ENCODE results near the gene LEMD1. TPM values are rescaled to one million over a fixed set of nuclear protein-coding genes. Genes with fewer than 3 reads are reported as not detected.
"Not testable (repeated sequence)": the region's sequence is repeated elsewhere in the genome, so short reads cannot be mapped to it uniquely, and the experiment has no call there.

LEMD1 gene
- total RNA-seq, 1 experiment from 2014 or later = not detected

DNA sequence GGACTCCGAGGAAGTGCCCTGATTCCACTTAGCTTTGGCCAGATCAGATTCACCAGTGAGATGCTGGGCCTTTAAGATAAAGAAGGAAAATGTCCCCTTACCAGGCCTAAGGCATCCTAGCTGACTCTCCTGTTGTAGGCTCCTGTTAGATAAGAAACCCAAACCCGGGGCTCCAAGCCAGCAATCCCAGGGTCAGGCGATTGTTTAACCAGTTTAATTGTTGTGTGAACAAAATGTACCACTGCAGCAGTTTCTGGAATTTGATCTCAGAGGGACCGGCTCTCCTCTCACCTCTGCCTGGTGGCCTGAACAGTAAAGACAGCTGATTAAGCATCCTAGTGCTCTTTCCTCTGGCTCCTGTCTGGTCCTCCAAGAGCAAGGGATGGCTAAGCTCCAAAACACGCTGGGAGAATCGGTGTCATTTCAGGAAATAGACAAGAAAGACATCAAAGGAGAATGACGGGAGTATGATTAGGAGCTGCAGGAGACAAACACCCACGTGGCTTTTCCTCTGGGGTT lies 55.9 kb downstream of the LEMD1 start:
- BruUV-seq (replicated peaks) = no TSS peak
- ChIA-PET CTCF (interaction anchor here (0.7 kb wide), 1 partner anchor 92 kb away, joined by 3 read pairs; no protein-coding TSS in a partner anchor), POLR2A (no interaction called here)
- H3K27me3 ChIP-seq (ENCODE audit: control insufficient read depth, insufficient read depth, low read length) = no peaks in the 10 kb centered on the region; the same call in 1 of the 2 replicates
- H3K4me1 ChIP-seq (ENCODE audit: control insufficient read depth, insufficient read depth, low read length) = no peaks in the 10 kb centered on the region
- H3K9me3 ChIP-seq (ENCODE audit: control insufficient read depth, insufficient read depth, low read depth, low read length) = no peaks in the 10 kb centered on the region
- DNase-seq (ENCODE audit: low read depth, low spot score) (no peak), ATAC-seq (no peak)
- no peak overlapping the region for H3K4me3 ChIP-seq (ENCODE audit: low read depth in 2 of 2, low read length in 2 of 2)
- in situ Hi-C loops (cut with HindIII; ENCODE audit: low pct_unique_long_range_greater_than_20kb, low sequenced_read_pairs) (no loop called here), intact Hi-C loops (cut with micrococcal nuclease; ENCODE audit: unreplicated experiment) (no loop called here)
- H3K36me3 ChIP-seq (ENCODE audit: control insufficient read depth, insufficient read depth, low read length) = no peaks in the 10 kb centered on the region
- no peak overlapping the region for H3K27ac ChIP-seq (ENCODE audit: low read length)
- TF ChIP-seq POLR2AphosphoS5 (IDR thresholded peaks at IDR 0.05; ENCODE audit: low read depth, low read length) = no peak

DNA sequence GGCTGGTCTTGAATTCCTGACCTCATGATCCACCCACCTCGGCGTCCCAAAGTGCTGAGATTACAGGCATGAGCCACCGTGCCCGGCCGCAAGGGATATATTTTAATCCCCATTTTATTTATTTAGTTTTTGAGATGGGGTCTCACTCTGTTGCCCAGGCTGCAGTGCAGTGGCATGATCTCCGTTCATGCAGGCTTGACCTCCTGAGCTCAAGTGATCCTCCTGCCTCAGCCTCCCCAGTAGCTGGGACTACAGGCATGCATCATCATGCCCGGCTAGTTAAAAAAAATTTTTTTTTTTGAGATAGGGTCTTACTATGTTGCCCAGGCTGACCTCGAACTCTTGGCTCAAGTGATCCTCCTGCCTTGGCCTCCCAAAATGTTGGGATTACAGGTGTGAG lies 56.8 kb downstream of the LEMD1 start:
- intact Hi-C loops (cut with micrococcal nuclease; ENCODE audit: unreplicated experiment); BruUV-seq (replicated peaks); POLR2A ChIA-PET; H3K9me3 ChIP-seq (ENCODE audit: control insufficient read depth, insufficient read depth, low read depth, low read length); ATAC-seq; in situ Hi-C loops (cut with HindIII; ENCODE audit: low pct_unique_long_range_greater_than_20kb, low sequenced_read_pairs); H3K4me1 ChIP-seq (ENCODE audit: control insufficient read depth, insufficient read depth, low read length); H3K36me3 ChIP-seq (ENCODE audit: control insufficient read depth, insufficient read depth, low read length); DNase-seq (ENCODE audit: low read depth, low spot score); H3K4me3 ChIP-seq (ENCODE audit: low read depth in 2 of 2, low read length in 2 of 2); H3K27ac ChIP-seq (ENCODE audit: low read length); CTCF ChIA-PET; H3K27me3 ChIP-seq (ENCODE audit: control insufficient read depth, insufficient read depth, low read length): not testable (repeated sequence)

DNA sequence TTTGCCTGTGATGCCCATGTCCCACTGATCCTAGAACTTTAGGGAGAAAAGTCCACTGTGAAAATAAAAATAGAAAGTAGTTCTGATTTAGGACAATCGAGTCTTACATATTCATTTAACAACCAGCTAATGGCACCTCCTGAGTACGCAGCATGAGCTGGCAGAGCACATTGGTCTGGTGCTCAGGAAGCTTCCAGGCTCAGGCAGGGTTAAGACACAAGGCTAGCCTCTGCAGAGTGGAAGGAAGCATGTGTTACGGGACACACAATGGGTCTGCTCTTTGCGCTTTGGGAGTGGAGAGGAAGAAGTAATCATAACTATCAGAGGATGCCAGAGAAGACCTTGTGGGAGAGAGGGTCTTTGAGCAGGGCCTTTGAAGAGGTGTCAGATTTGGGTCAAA lies 61.0 kb downstream of the LEMD1 start:
- ATAC-seq = no peak
- Histone ChIP-seq H3K36me3 (ENCODE audit: control insufficient read depth, insufficient read depth, low read length) (no peaks in the 10 kb centered on the region), H3K27ac (ENCODE audit: low read length) (no peak overlapping the region), H3K9me3 (ENCODE audit: control insufficient read depth, insufficient read depth, low read depth, low read length) (no peaks in the 10 kb centered on the region), H3K4me3 (ENCODE audit: low read depth in 2 of 2, low read length in 2 of 2) (no peak overlapping the region), H3K4me1 (ENCODE audit: control insufficient read depth, insufficient read depth, low read length) (no peaks in the 10 kb centered on the region), H3K27me3 (ENCODE audit: control insufficient read depth, insufficient read depth, low read length) (peaks cover 6% of the 10 kb centered on the region; the same call in 1 of the 2 replicates)
- no TSS peak for BruUV-seq (replicated peaks)
- no peak for TF ChIP-seq TCF7L2 (IDR thresholded peaks at IDR 0.05; ENCODE audit: low read depth, low read length)
- intact Hi-C loops (cut with micrococcal nuclease; ENCODE audit: unreplicated experiment) = no loop called here
- POLR2A ChIA-PET = no interaction called here
- in situ Hi-C loops (cut with HindIII; ENCODE audit: low pct_unique_long_range_greater_than_20kb, low sequenced_read_pairs) = no loop called here
- CTCF ChIA-PET = no interaction called here
- DNase-seq (ENCODE audit: low read depth, low spot score) = no peak

DNA sequence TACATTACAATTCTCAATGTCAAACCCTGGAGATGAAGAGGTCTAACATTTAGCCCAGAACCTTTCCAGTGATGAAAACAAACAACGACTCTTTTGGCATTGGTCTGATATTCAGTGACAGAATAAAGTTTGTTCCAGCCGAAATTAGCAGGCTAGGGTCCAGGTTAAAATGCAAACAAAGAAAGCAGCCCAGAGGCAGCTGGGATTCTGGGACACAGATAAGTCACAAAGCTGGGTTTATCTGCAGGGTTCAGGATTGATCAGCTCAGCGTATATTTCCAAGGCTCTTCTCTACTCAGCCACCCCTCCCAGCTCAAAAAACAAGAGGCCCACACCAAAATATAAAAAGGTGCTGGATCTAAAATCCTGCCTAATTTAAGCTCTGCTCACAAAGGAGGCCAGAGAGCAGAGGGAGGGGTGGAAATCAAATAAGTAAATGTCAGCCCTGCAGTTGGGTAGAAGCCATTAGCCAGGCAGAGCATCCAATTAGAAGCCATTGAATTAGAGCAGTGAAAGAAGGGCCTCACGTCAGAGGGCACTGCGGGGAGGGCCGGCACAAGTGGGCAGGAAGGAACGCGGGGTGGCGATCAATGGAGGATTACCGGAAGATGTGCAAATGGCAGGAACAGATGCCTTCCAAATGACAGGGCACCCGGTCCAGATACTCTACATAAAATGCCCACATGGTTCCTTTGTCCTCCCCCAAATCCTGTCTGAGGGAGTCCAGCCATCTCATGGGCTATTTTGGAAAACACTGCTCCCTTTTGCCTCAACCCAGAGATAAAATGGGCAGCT lies 61.9 kb downstream of the LEMD1 start:
- TF ChIP-seq, protein P1, sequence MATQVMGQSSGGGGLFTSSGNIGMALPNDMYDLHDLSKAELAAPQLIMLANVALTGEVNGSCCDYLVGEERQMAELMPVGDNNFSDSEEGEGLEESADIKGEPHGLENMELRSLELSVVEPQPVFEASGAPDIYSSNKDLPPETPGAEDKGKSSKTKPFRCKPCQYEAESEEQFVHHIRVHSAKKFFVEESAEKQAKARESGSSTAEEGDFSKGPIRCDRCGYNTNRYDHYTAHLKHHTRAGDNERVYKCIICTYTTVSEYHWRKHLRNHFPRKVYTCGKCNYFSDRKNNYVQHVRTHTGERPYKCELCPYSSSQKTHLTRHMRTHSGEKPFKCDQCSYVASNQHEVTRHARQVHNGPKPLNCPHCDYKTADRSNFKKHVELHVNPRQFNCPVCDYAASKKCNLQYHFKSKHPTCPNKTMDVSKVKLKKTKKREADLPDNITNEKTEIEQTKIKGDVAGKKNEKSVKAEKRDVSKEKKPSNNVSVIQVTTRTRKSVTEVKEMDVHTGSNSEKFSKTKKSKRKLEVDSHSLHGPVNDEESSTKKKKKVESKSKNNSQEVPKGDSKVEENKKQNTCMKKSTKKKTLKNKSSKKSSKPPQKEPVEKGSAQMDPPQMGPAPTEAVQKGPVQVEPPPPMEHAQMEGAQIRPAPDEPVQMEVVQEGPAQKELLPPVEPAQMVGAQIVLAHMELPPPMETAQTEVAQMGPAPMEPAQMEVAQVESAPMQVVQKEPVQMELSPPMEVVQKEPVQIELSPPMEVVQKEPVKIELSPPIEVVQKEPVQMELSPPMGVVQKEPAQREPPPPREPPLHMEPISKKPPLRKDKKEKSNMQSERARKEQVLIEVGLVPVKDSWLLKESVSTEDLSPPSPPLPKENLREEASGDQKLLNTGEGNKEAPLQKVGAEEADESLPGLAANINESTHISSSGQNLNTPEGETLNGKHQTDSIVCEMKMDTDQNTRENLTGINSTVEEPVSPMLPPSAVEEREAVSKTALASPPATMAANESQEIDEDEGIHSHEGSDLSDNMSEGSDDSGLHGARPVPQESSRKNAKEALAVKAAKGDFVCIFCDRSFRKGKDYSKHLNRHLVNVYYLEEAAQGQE (IDR thresholded peaks at IDR 0.05; ENCODE audit: insufficient read depth in 1 of 2, low read depth in 2 of 2, low read length in 1 of 2) = no peak
- TF ChIP-seq POLR2AphosphoS5 (IDR thresholded peaks at IDR 0.05; ENCODE audit: low read depth, low read length) (no peak), SIN3A (IDR thresholded peaks at IDR 0.05; ENCODE audit: borderline replicate concordance, insufficient read depth, low read depth, low read length) (no peak), TCF7L2 (IDR thresholded peaks at IDR 0.05; ENCODE audit: low read depth, low read length) (no peak)
- TF ChIP-seq, protein P2, sequence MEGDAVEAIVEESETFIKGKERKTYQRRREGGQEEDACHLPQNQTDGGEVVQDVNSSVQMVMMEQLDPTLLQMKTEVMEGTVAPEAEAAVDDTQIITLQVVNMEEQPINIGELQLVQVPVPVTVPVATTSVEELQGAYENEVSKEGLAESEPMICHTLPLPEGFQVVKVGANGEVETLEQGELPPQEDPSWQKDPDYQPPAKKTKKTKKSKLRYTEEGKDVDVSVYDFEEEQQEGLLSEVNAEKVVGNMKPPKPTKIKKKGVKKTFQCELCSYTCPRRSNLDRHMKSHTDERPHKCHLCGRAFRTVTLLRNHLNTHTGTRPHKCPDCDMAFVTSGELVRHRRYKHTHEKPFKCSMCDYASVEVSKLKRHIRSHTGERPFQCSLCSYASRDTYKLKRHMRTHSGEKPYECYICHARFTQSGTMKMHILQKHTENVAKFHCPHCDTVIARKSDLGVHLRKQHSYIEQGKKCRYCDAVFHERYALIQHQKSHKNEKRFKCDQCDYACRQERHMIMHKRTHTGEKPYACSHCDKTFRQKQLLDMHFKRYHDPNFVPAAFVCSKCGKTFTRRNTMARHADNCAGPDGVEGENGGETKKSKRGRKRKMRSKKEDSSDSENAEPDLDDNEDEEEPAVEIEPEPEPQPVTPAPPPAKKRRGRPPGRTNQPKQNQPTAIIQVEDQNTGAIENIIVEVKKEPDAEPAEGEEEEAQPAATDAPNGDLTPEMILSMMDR (IDR thresholded peaks at IDR 0.05) = no peak
- CTCF ChIA-PET = no interaction called here
- no peak overlapping the region for H3K4me3 ChIP-seq (ENCODE audit: low read depth in 2 of 2, low read length in 2 of 2)
- in situ Hi-C loops (cut with HindIII; ENCODE audit: low pct_unique_long_range_greater_than_20kb, low sequenced_read_pairs) (no loop called here), intact Hi-C loops (cut with micrococcal nuclease; ENCODE audit: unreplicated experiment) (no loop called here)
- H3K36me3 ChIP-seq (ENCODE audit: control insufficient read depth, insufficient read depth, low read length) = no peaks in the 10 kb centered on the region
- H3K9me3 ChIP-seq (ENCODE audit: control insufficient read depth, insufficient read depth, low read depth, low read length) = no peaks in the 10 kb centered on the region
- DNase-seq (ENCODE audit: low read depth, low spot score) = no peak
- H3K4me1 ChIP-seq (ENCODE audit: control insufficient read depth, insufficient read depth, low read length) = no peaks in the 10 kb centered on the region
- no TSS peak for BruUV-seq (replicated peaks)
- H3K27me3 ChIP-seq (ENCODE audit: control insufficient read depth, insufficient read depth, low read length) = peaks cover 6% of the 10 kb centered on the region; the same call in 1 of the 2 replicates
- POLR2A ChIA-PET = no interaction called here
- no peak for ATAC-seq
- H3K27ac ChIP-seq (ENCODE audit: low read length) = no peak overlapping the region
